Measurements from ENCODE around the gene OPRD1.

The OPRD1 gene

DNA sequence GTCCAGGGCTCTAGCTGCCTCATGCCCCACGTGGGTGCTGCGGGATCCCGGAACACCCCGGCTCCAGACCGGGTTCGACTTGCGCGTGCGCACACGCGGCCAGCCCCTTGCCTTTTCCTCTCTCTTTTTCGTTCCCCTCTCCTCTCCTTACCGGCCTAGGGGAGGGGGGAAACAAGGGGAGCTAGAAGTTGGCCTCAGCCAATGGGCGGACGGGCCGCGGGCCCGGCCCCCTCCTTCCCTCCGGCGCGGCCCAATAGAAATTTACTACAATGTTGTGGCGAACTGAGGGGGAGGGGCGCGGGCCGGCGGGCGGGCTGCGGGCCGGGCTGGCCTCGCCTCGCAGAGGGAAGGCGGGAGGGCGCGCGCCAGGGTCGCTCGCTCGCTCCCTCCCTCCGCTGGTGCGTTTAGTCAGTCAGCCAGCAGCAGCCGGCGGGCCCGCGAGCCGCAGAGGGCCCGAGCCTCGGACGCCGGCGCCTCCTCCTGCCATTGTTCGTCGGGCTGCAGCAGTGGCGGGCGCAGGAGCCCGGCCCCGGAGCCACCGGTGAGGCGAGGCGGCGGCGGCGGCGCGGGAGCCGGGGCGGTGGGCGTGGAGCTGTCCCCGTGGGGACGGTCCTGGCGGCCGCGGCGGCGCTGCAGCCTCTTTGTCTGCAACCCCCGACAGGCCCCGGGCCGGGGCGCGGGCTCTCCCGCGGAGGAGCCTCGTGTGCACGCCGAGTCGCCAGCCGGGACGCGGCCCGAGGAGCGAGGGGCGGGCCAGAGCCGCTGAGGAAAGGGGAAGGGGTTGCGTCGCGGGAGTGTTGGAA, 102.5 kb downstream of the OPRD1 start, which contains the start of gene EPB41:
EPB41 (plus strand) TSS at position 342 of the 803 bp plus-strand sequence. CDS start 72,869 bp downstream, outside the sequence.
- DNase-seq, result peak; percentile 98

- peak; percentile 58 for DNase-seq
Measured at GRCh38 chr1:28915031-28915895, 103.3 kb downstream of the OPRD1 start.

- no peak for DNase-seq
Measured at GRCh38 chr1:28917757-28918118, 105.8 kb downstream of the OPRD1 start.
